Stimulated activated CD8-positive, alpha-beta memory T cell treated with anti-CD3 and anti-CD28 coated beads, Interleukin-7, amount 100 ng/mL, for 48 hours (primary cell): Measurements from ENCODE around the gene ACKR2.
"Not testable (repeated sequence)": the region's sequence is repeated elsewhere in the genome, so short reads cannot be mapped to it uniquely, and the experiment has no call there.

Experiments
- DNase-seq, 2 donors: peaks; one replicate each; pipeline ENCODE4 v3.0.0-alpha.2; 2020; ENCODE audit warnings: low read depth in 1 of 2; ENCODE audit errors: extremely low read depth in 1 of 2

Gene ACKR2

GRCh38 chr3:42801048-42801620 is 8.1 kb upstream of the ACKR2 start:
- DNase-seq, result no peak

GRCh38 chr3:42801784-42802183 is 7.5 kb upstream of the ACKR2 start:
- no peak for DNase-seq

GRCh38 chr3:42802876-42803413 is 6.3 kb upstream of the ACKR2 start:
- no peak for DNase-seq

GRCh38 chr3:42803414-42804105 is 5.7 kb upstream of the ACKR2 start:
- DNase-seq, result peak in 1 of 2 donors; percentile 21

- peak; percentile 87 to 91 for DNase-seq
Observed at GRCh38 chr3:42804106-42804830, 5.0 kb upstream of the ACKR2 start, which contains the start of gene HIGD1A. Gene HIGD1A, minus strand, starts transcription at chr3:42804490. Its CDS starts 10,237 bp downstream, at chr3:42794253.

- DNase-seq, result no peak
Observed at GRCh38 chr3:42804831-42805132, 4.5 kb upstream of the ACKR2 start.

- no peak for DNase-seq
Observed at GRCh38 chr3:42805141-42805821, 4.0 kb upstream of the ACKR2 start.

GRCh38 chr3:42807929-42808328 is 1.3 kb upstream of the ACKR2 start:
- no peak for DNase-seq

GRCh38 chr3:42810706-42811105 is 1.5 kb downstream of the ACKR2 start:
- not testable (repeated sequence) for DNase-seq

- DNase-seq, result not testable (repeated sequence)
Observed at GRCh38 chr3:42811118-42811883, 2.1 kb downstream of the ACKR2 start.

GRCh38 chr3:42814246-42814645 is 5.0 kb downstream of the ACKR2 start:
- no peak for DNase-seq

GRCh38 chr3:42814914-42815507 is 5.8 kb downstream of the ACKR2 start:
- DNase-seq, result no peak

GRCh38 chr3:42815826-42816225 is 6.6 kb downstream of the ACKR2 start:
- DNase-seq, result no peak

- no peak for DNase-seq
Observed at GRCh38 chr3:42819351-42819965, 10.2 kb downstream of the ACKR2 start.

- DNase-seq, result no peak
Observed at GRCh38 chr3:42820746-42821051, 11.5 kb downstream of the ACKR2 start.

GRCh38 chr3:42822828-42823227 is 13.6 kb downstream of the ACKR2 start:
- DNase-seq, result no peak

- no peak for DNase-seq
Observed at GRCh38 chr3:42823351-42823750, 14.1 kb downstream of the ACKR2 start.

- no peak for DNase-seq
Observed at GRCh38 chr3:42826141-42826540, 16.9 kb downstream of the ACKR2 start.

- DNase-seq, result no peak
Observed at GRCh38 chr3:42827023-42827422, 17.8 kb downstream of the ACKR2 start.

GRCh38 chr3:42827654-42828053 is 18.4 kb downstream of the ACKR2 start:
- DNase-seq, result no peak
